ENCODE results near the gene SMYD2. TPM values are rescaled to one million over a fixed set of nuclear protein-coding genes. Genes with fewer than 3 reads are reported as not detected.

Gene SMYD2
- total and polyA plus RNA-seq, 2 of the 8 experiments (the other 6 are each of a cell fraction or from before 2014, with no cell fraction given) = 3.0 to 5.2 TPM

- TF ChIP-seq POLR2A (IDR thresholded peaks at IDR 0.05; ENCODE audit: control extremely low read depth in 1 of 2, low read depth in 2 of 2, low read length in 2 of 2) = no peak
Observed at GRCh38 chr1:214352838-214353237, 71.9 kb downstream of the SMYD2 start (continued).

All from H1 (cell line).